H1 (cell line): ENCODE data around the gene NOP9. TPM values are rescaled to one million over a fixed set of nuclear protein-coding genes. Genes with fewer than 3 reads are reported as not detected.

Experiments
- ASH2L ChIP-seq: fragments of 200-600, 300-600 bp; sonication (generic); IDR thresholded peaks from one replicate; pipeline ENCODE4 v1.7.1; 2017; ENCODE audit warnings: low read length
- CEBPB ChIP-seq: IDR thresholded peaks from 2 replicates; pipeline ENCODE4 v1.6.1; 2012; ENCODE audit warnings: low read depth, low read length
- CHD2 ChIP-seq: IDR thresholded peaks from 2 replicates; pipeline ENCODE4 v1.6.1; 2012; ENCODE audit warnings: low read length, improper control_type of control experiment
- EP300 ChIP-seq, 2 experiments: IDR thresholded peaks; 1 replicate in 1 of 2; 2 replicates in 1 of 2; pipeline ENCODE4 v1.6.1; 2011 to 2012; ENCODE audit warnings: low read depth in 2 of 2, low read length in 2 of 2, mild to moderate bottlenecking in 2 of 2, borderline replicate concordance in 1 of 2, inconsistent platforms in 1 of 2, moderate library complexity in 1 of 2
- GTF2F1 ChIP-seq: IDR thresholded peaks from 2 replicates; pipeline ENCODE4 v1.6.1; 2012; ENCODE audit warnings: low read depth, low read length, improper control_type of control experiment, borderline replicate concordance
- KDM4A ChIP-seq: IDR thresholded peaks from one replicate; pipeline ENCODE4 v1.7.1; 2012; ENCODE audit warnings: low read depth, mild to moderate bottlenecking, moderate library complexity, low read length, inconsistent platforms; ENCODE audit not compliant: severe bottlenecking
- KDM5A ChIP-seq: fragments of 200-600 bp; IDR thresholded peaks from 2 replicates; pipeline ENCODE4 v1.7.1; 2012; ENCODE audit warnings: mild to moderate bottlenecking, low read length, inconsistent platforms, mixed read lengths
- NANOG ChIP-seq: IDR thresholded peaks from 2 replicates; pipeline ENCODE4 v1.6.1; 2011; ENCODE audit warnings: low read length, low read depth, mild to moderate bottlenecking, inconsistent platforms; ENCODE audit not compliant: insufficient read depth, poor library complexity, severe bottlenecking
- POLR2A ChIP-seq, 2 experiments: IDR thresholded peaks; 1 replicate in 1 of 2; 2 replicates in 1 of 2; pipeline ENCODE4 v1.6.1; 2011; ENCODE audit warnings: low read depth in 2 of 2, low read length in 2 of 2, mild to moderate bottlenecking in 2 of 2; ENCODE audit errors: control extremely low read depth in 1 of 2
- POU5F1 ChIP-seq: IDR thresholded peaks from 2 replicates; pipeline ENCODE4 v1.6.1; 2011; ENCODE audit warnings: low read depth, mild to moderate bottlenecking, low read length, moderate library complexity
- RBBP5 ChIP-seq: IDR thresholded peaks from 2 replicates; pipeline ENCODE4 v1.7.1; 2012; ENCODE audit warnings: low read depth, mild to moderate bottlenecking, inconsistent platforms, low read length, moderate library complexity, borderline replicate concordance
- RFX5 ChIP-seq: IDR thresholded peaks from 2 replicates; pipeline ENCODE4 v1.6.1; 2011; ENCODE audit warnings: low read depth, low read length, improper control_type of control experiment, borderline replicate concordance
- RXRA ChIP-seq: IDR thresholded peaks from 2 replicates; pipeline ENCODE4 v1.6.1; 2011; ENCODE audit warnings: low read depth, mild to moderate bottlenecking, low read length, moderate library complexity; ENCODE audit not compliant: insufficient read depth
- SIN3A ChIP-seq, 2 experiments: IDR thresholded peaks in 1 of 2; conservative IDR thresholded peaks in 1 of 2; 2 replicates each; pipeline ENCODE4 v1.6.1; 2011 to 2012; ENCODE audit warnings: low read length in 2 of 2, improper control_type of control experiment in 1 of 2, low read depth in 1 of 2, mild to moderate bottlenecking in 1 of 2
- SIRT6 ChIP-seq: IDR thresholded peaks from one replicate; pipeline ENCODE4 v1.7.1; 2012; ENCODE audit warnings: low read length, inconsistent platforms
- SP1 ChIP-seq: IDR thresholded peaks from 2 replicates; pipeline ENCODE4 v1.6.1; 2011; ENCODE audit warnings: low read depth, low read length
- SUZ12 ChIP-seq: fragments of 200-600 bp; sonication (generic); IDR thresholded peaks from 2 replicates; pipeline ENCODE4 v1.6.1; 2012; ENCODE audit warnings: mild to moderate bottlenecking, inconsistent platforms, low read length, moderate library complexity, mixed read lengths
- TAF1 ChIP-seq: IDR thresholded peaks from 2 replicates; pipeline ENCODE4 v1.6.1; 2011; ENCODE audit warnings: mild to moderate bottlenecking, low read depth, low read length
- TBP ChIP-seq: IDR thresholded peaks from 2 replicates; pipeline ENCODE4 v1.6.1; 2011; ENCODE audit warnings: low read depth, low read length, improper control_type of control experiment
- TEAD4 ChIP-seq: IDR thresholded peaks from 2 replicates; pipeline ENCODE4 v1.6.1; 2012; ENCODE audit warnings: low read depth, low read length, inconsistent platforms, mixed read lengths
- ZNF274 ChIP-seq: IDR thresholded peaks from 2 replicates; pipeline ENCODE4 v1.7.0; 2012; ENCODE audit warnings: low read length, borderline replicate concordance; ENCODE audit errors: extremely low read depth
- polyA plus RNA-seq, 7 experiments: library from polyadenylated mRNA; depleted of rRNA in 3 of 7; stranded (reverse) in 5 of 7; unstranded in 2 of 7; fragments of >200 nt in 5 of 7; fragments of 200-250 nt in 2 of 7; gene quantifications; 1 replicate in 5 of 7; 2 replicates in 1 of 7; 4 replicates in 1 of 7; pipeline versions ENCODE4 v1.2.1 to v1.2.3, GENCODE V29; 2011 to 2013; ENCODE audit warnings: missing spikeins in 2 of 7, mixed read lengths in 2 of 7
- total RNA-seq: library from RNA; stranded (reverse); fragmentation: NEBNext Ultra II Directional; extraction: Animal tissue kit (Norgen Biotek cat#: 25700); gene quantifications from 2 replicates; pipeline ENCODE4 v1.2.1, GENCODE V29; 2021

Gene NOP9
- total and polyA plus RNA-seq, 2 of the 8 experiments (the other 6 are each of a cell fraction or from before 2014, with no cell fraction given), result 17.8 to 34.8 TPM

GRCh38 chr14:24339284-24340151 is 39.9 kb downstream of the NOP9 start, which contains the start of gene RIPK3 (continued):
- TF ChIP-seq RFX5, result no peak
- no peak for TF ChIP-seq ZNF274
- TF ChIP-seq SIRT6, result no peak
- TF ChIP-seq NANOG, result no peak
- no peak for TF ChIP-seq TBP
- TF ChIP-seq TAF1, result 0 out of 2 replicates have a peak, but pooled peaks have one; percentile 32
- no peak for TF ChIP-seq KDM5A
- TF ChIP-seq POU5F1, result no peak
- no peak for TF ChIP-seq EP300 (IDR thresholded peaks at IDR 0.05; ENCODE audit: borderline replicate concordance in 1 of 2, low read depth in 2 of 2, low read length in 2 of 2)
- TF ChIP-seq TEAD4, result no peak
- no peak for TF ChIP-seq RBBP5
- TF ChIP-seq CHD2, result no peak
- TF ChIP-seq SIN3A (conservative IDR thresholded peaks at IDR 0.05 in 1 of 2, IDR thresholded peaks at IDR 0.05 in 1 of 2; ENCODE audit: low read depth in 1 of 2, low read length in 2 of 2), result peak in 1 of 2 experiments; percentile 41; a peak in 1 of 4 replicates
- TF ChIP-seq CEBPB, result no peak
- peak; percentile 76 for TF ChIP-seq KDM4A
- TF ChIP-seq ASH2L, result peak; percentile 55
- 0 out of 2 replicates have a peak, but pooled peaks have one; percentile 19 for TF ChIP-seq RXRA
- TF ChIP-seq POLR2A (IDR thresholded peaks at IDR 0.05; ENCODE audit: control extremely low read depth in 1 of 2, low read depth in 2 of 2, low read length in 2 of 2), result no peak
- peak; percentile 70 for TF ChIP-seq SUZ12
- no peak for TF ChIP-seq SP1
- no peak for TF ChIP-seq GTF2F1
- TF ChIP-seq, all 59 proteins: peak for 8
